Thyroid gland (tissue), 4 donors: ENCODE measurements around the gene ZNF398.

Experiments used
- CTCF ChIP-seq, 6 experiments: fragments of 200-600 bp in 3 of 6; fragments of 450-650 bp in 3 of 6; sonication (generic) in 3 of 6; IDR thresholded peaks; one replicate each; pipeline ENCODE4 v1.5.1; 2016 to 2019; ENCODE audit warnings: antibody characterized with exemption in 6 of 6, mild to moderate bottlenecking in 2 of 6, inconsistent platforms in 1 of 6, moderate library complexity in 1 of 6
- POLR2A ChIP-seq, 2 donors: fragments of 450-650 bp; IDR thresholded peaks; one replicate each; pipeline ENCODE4 v1.6.1; 2017; ENCODE audit warnings: antibody characterized with exemption in 2 of 2, mild to moderate bottlenecking in 2 of 2, moderate library complexity in 1 of 2

DNA sequence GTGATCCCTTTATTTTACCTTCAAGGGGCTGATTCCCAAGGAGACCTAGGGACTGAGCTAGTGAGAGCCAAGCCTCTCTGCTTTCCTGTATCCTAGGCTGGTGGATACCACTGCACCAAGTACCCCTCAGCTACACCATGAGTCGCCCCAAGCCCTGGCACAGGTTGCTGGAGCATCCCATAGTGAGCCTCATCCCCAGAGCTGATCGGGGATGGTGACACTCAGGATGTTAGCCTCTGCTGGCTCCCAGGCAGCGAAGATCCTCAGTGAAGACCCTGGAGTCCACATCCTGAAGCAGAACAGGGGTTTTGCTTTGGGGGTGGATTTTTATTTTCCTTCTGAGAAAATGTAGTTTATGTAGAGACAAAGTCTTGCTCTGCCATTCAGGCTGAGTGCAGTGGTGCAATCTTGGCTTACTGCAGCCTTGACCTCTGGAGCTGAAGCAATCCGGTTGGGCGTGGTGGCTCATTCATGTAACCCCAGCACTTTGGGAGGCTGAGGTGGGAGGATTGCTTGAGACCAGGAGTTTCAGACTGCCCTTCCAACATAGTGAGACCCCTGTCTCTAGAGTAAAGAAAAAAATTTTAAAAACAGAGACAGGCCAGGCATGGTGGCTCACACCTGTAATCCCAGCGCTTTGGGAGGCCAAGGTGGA lies 79.7 kb downstream of the ZNF398 start:
- TF ChIP-seq CTCF (IDR thresholded peaks at IDR 0.05) (no peak), POLR2A (IDR thresholded peaks at IDR 0.05) (no peak)
